Testis (tissue), 2 donors: ENCODE measurements around the gene SS18.
"Not testable (repeated sequence)": the region's sequence is repeated elsewhere in the genome, so short reads cannot be mapped to it uniquely, and the experiment has no call there.

Experiments
- POLR2A ChIP-seq: fragments of 450-650 bp; IDR thresholded peaks from one replicate; pipeline ENCODE4 v1.6.1; 2017; ENCODE audit warnings: antibody characterized with exemption, mild to moderate bottlenecking, moderate library complexity
- TF ChIP-seq, protein P1 (sequence below), 3 experiments: fragments of 450-650 bp in 2 of 3; fragments of 200-600 bp in 1 of 3; sonication (generic) in 1 of 3; IDR thresholded peaks; one replicate each; pipeline ENCODE4 v1.5.1; 2016 to 2019; ENCODE audit warnings: antibody characterized with exemption in 3 of 3, mild to moderate bottlenecking in 2 of 3, moderate library complexity in 1 of 3

DNA sequence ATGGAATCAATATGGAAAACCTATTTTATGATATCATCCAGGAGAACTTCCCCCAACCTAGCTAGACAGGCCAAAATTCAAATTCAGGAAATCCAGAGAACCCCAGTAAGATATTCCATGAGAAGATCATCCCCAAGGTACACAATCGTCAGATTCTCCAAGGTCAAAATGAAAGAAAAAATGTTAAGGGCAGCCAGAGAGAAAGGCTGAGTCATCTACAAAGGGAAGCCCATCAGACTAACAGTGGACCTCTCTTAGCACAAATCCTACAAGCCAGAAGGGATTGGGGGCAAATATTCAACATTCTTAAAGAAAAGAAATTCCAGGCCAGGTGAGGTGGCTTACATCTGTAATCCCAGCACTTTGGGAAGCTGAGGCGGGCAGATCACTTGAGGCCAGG lies 31.6 kb upstream of the SS18 start:
- not testable (repeated sequence) for TF ChIP-seq POLR2A
- TF ChIP-seq, protein P1, sequence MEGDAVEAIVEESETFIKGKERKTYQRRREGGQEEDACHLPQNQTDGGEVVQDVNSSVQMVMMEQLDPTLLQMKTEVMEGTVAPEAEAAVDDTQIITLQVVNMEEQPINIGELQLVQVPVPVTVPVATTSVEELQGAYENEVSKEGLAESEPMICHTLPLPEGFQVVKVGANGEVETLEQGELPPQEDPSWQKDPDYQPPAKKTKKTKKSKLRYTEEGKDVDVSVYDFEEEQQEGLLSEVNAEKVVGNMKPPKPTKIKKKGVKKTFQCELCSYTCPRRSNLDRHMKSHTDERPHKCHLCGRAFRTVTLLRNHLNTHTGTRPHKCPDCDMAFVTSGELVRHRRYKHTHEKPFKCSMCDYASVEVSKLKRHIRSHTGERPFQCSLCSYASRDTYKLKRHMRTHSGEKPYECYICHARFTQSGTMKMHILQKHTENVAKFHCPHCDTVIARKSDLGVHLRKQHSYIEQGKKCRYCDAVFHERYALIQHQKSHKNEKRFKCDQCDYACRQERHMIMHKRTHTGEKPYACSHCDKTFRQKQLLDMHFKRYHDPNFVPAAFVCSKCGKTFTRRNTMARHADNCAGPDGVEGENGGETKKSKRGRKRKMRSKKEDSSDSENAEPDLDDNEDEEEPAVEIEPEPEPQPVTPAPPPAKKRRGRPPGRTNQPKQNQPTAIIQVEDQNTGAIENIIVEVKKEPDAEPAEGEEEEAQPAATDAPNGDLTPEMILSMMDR (IDR thresholded peaks at IDR 0.05), result not testable (repeated sequence)
